ENCODE results near the gene PAPOLB.
"Not testable (repeated sequence)": the region's sequence is repeated elsewhere in the genome, so short reads cannot be mapped to it uniquely, and the experiment has no call there.

Gene PAPOLB

GRCh38 chr7:4861673-4862072 lies at the start of gene PAPOLB:
Gene PAPOLB, minus strand, starts transcription at chr7:4862030. Its CDS starts 220 bp downstream, at chr7:4861810.
- no peak for DNase-seq

DNA sequence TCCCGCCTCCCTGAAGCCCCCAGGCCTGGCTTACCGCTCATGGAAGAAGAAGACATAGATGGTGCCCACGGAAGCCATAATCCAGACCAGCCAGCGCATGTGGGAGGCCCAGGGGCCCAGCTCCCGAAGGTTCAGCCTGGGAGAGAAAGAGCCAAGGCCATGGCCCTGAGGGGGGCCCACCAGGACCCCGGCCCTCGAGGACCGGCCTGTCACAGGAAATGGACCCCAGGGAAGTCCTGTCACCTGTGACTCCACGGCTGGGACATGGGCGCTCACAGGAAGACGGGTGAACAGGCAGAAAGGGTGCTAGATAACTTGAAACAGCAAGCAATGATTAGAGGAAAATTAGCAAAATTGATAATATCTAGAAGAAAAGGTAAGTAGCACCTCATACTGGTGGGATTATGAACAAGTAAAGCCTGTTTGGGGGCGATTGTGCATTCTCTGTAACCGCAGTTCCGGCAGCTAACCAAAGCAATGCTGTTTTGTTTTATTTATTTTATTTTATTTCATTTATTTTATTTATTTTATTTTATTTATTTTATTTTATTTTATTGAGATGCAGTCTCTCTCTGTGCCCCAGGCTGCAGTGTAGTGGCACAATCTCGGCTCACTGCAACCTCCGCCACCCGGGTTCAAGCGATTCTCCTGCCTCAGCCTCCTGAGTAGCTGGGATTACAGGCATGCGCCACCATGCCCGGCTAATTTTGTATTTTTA lies 49.4 kb upstream of the PAPOLB start:
- DNase-seq, result no peak

DNA sequence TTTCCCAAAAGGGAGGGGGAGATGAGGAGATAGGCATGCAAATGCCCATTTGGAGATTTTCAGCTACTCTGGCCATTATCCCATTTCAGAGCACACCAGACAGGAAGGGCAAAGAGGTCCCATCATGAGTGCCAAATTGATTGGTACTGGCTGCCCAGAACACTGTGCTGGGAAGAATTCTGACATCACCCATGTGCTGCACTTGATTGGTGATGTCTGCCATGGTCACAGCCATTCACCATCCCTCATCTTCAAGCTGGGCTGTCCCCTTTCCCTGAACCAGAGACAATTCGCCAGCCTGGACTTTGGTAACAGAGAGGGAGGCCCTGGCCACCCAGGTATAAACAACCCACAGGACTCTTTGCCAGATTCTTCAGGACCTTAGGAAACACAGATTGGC lies 44.9 kb upstream of the PAPOLB start:
- no peak for DNase-seq

DNA sequence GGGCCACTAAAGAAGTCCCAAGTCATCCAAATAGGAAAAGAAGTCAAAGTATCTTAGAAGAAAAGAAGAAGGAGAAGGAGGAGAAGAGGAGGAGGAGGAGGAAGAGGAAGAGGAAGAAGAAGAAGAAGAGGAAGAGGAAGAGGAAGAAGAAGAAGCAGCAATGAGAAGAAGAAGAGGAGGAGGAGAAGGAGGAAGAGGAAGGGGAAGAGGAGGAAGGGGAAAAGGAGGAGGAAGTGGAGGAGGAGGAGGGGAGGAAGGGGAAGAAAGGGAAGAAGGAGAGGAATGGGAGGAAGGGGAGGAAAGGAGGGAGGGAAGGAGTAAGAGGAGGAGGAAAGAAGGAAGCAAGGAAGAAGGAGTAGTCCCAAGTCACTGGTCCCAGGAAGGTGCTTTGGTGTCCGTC lies 43.3 kb upstream of the PAPOLB start:
- DNase-seq, result no peak

DNA sequence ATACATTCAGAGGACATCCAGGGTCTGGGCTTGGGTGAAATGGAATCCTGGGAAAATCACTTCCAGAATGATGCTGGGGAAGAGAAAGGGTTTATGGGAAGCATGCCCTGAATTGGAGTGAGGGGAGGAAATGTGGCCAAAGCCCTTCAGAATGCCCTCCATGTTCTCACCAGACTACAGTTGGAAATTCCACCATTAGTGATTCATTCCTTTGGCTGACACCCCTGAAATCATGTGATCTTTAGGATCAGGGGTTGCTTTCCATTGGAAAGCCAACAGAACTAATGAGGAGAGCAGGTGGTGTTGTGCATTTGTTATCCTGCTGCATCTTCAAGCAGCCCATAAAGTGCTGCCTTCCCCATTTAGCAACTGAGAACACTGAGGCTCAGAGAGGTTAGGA lies 42.5 kb upstream of the PAPOLB start:
- no peak for DNase-seq

DNA sequence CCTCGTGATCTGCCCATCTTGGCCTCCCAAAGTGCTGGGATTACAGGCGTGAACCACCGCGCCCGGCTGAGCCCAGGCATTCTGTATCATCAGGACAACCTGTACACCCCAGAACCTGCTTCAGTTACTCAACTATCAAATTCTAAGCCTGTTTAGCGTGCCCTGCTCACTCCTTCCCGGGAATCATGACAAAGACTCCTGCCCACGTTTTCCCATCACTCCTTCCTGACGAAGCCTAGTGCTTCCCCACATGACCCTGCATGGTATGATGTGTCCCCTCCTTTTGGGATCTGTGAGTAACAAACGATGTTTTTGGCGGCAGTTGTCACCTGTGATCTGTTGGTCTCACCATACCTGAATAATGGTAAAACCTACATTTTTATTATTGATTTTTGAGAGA lies 33.9 kb upstream of the PAPOLB start:
- no peak for DNase-seq

DNA sequence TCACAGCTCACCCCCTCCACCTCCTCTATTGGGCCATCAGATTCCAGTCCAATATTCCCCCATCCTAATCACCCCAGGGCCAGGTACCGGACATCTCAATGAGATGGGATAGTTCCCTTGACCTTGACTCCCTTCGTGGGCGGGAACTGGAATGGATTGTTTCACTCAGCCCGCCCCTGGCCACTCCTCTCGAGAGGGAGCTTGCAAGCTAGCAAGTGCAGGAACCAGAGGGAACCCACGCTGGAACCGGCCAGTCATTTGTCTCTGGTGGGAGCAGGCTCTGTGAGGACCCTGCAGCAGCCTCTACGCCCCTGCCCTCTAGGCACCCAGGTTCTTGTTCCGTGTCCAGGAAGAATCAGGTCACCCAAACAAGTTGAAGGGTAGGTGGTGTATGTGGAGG lies 32.7 kb upstream of the PAPOLB start:
- DNase-seq, result no peak

DNA sequence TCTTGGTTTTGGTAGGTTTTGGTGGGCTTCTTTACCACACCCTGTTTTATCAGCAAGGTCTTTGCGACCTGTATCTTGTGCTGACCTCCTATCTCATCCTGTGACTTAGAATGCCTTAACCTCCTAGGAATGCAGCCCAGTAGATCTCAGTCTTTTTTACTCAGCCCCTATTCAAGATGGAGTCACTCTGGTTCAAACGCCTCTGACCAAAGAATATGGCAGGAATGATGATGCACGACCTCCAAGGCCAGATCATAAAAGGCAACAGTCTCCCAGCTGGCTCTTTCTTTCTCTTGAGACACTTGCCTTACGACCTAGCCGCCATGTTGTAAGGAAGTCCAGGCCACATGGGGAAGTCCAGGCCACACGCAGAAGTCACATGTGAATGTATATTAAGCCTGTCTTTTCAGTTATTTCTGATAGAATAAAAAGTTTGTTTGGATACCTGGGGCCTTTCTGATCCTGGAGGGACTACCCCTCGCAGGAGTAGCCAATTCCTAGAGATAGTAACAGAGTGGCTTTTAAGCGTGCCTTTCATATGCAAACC lies 32.2 kb upstream of the PAPOLB start:
- DNase-seq, result no peak

GRCh38 chr7:4893188-4893587 lies 31.4 kb upstream of the PAPOLB start:
- not testable (repeated sequence) for DNase-seq

GRCh38 chr7:4891522-4891921 lies 29.7 kb upstream of the PAPOLB start:
- DNase-seq, result not testable (repeated sequence)

- DNase-seq, result no peak
Observed at GRCh38 chr7:4889682-4890081, 27.9 kb upstream of the PAPOLB start.

GRCh38 chr7:4888161-4888560 lies 26.3 kb upstream of the PAPOLB start:
- DNase-seq, result no peak

- no peak for DNase-seq
Observed at GRCh38 chr7:4886671-4887070, 24.8 kb upstream of the PAPOLB start.

DNA sequence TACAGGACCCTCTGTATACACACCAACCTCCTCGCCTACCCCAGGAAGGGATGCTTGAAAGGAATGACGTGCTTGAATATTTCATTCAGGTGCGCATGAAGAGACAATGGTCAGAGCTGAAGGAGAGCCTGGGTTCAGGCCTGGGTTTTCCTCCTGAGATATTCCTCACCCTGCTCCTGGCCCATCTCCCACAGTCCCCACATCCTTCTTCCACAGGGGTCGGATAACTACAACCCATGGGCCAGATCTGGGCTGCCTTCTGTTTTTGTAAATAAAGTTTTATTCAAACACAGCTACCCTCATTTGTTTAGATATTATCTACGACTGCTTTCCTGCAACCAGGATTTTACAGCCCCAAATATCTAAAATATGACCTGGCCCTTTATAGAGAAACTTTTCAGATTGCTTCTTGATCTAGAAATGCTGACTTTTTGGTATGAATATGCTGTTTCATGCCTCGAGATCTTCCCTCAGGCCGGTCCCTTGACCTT lies 23.5 kb upstream of the PAPOLB start:
- DNase-seq, result no peak

- DNase-seq, result no peak
Observed at GRCh38 chr7:4884164-4884563, 22.3 kb upstream of the PAPOLB start.

DNA sequence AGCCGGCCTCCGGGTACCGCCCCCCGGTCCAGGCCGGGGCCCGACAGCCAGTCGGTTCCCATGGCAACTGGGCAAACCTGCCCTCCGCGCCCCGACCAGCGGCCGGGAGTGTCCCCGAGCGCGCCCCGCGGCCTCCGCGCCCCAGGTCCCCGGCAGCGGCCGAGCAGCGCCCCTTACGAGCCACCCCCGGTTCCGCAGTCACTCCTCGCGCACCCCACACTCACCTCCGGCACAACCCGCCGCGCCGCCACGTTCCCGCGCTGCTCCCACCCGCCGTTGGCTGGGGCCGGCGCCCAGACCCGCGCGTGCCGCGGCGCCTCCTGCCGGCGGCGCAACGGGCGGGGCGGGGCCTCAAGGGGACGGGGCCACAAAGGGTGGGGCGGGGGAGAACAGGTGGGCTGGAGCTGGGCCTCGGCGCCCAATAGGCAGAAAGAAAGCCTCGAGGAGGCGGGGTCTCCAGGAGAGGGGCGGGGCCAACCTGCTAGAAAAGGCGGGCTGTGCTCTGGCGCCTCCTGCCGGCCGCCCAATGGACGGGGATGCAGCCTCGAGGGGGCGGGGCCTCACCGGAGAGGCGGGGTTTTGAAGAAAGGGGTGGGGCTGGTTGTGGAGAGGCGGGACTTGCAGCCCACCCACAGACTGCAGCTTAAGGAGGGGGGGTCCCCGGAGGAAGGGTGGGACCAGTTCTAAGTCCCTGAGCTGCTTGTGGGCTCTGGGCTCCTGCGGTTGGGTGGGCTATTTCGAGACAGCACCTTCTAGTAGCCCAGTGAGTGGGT lies 21.7 kb upstream of the PAPOLB start, which contains the start of gene RADIL:
Gene RADIL, minus strand, starts transcription at position 345 of the 773 bp plus-strand sequence. CDS start 5,577 bp downstream, outside the sequence.
- DNase-seq, result peak; percentile 87

DNA sequence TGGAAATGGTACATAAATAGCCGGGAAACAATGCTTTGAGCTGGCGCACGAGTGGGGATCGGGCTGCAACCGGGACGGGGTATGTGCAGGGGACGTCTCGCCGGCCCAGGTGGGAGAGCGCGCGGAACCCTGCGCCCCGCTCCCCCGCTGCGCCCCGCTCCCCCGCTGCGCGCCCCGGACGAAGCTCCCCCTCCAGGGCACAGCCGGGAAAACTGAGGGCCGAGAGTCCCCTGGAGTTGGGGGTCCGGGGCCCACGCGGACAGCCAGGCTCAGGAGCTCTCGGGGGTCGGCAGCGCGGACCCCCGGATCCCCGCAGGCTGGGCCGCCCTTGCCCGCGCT lies 21.2 kb upstream of the PAPOLB start:
- DNase-seq, result no peak

DNA sequence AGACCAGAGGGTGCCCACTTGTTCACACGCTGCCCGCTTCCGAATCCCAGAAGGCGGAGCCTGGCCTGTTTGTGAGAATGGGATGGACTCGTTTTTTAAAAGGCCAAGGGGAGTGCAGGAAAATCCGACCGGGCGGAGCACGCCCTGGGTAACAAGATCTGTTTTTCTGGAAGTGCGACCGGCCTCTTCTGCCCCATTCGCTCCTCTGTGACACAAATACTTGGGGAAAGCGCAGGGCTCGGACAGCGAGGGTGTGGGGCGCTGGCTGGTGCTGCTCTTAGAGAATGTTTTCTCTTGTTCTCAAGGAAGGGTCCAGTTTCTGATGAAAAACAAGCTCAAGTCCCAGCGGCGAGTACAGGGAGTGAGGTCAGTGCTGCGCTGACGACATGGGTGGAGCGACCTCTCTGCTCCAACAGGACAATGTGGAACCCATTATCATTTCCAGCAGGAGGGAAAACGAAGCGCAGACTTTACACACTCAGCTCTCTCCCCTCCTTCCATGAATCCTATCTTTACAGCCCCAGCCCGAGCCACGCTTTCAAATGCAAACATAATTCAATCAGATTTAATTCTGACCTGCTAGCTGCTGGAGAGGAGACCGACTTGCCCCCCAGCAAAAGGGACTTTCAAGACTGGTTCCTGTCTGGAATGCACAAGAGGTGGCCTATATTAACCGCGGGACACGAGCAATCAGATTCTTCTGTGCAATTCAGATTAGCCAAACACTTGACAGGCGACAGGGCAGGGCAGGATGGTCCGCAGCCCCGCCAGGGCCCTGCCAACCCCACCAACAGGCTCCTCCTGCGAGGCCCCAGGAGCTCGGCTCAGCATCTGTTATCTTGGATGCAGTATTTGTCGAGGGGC lies 20.6 kb upstream of the PAPOLB start:
- no peak for DNase-seq

DNA sequence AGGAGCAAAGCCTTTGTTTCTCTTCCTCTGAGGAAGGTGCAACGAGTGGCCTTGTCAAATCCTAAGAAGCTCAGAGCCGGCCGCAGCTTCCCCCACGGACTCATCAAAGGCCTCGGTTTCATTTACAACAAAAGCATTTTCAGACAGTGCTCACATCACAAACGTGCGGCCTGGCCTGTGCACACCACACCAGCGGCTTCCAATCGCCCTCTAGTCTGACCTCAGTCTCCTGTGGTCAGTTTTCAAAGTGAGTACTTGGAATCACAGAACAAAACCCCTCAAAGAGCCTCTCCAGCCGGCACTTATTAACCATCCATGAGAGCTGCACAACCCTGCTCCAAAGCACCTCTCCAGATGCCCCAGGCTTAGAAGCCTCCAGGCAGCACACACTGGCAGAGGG lies 18.4 kb upstream of the PAPOLB start:
- no peak for DNase-seq

GRCh38 chr7:4879396-4880081 lies 17.7 kb upstream of the PAPOLB start:
- no peak for DNase-seq

DNA sequence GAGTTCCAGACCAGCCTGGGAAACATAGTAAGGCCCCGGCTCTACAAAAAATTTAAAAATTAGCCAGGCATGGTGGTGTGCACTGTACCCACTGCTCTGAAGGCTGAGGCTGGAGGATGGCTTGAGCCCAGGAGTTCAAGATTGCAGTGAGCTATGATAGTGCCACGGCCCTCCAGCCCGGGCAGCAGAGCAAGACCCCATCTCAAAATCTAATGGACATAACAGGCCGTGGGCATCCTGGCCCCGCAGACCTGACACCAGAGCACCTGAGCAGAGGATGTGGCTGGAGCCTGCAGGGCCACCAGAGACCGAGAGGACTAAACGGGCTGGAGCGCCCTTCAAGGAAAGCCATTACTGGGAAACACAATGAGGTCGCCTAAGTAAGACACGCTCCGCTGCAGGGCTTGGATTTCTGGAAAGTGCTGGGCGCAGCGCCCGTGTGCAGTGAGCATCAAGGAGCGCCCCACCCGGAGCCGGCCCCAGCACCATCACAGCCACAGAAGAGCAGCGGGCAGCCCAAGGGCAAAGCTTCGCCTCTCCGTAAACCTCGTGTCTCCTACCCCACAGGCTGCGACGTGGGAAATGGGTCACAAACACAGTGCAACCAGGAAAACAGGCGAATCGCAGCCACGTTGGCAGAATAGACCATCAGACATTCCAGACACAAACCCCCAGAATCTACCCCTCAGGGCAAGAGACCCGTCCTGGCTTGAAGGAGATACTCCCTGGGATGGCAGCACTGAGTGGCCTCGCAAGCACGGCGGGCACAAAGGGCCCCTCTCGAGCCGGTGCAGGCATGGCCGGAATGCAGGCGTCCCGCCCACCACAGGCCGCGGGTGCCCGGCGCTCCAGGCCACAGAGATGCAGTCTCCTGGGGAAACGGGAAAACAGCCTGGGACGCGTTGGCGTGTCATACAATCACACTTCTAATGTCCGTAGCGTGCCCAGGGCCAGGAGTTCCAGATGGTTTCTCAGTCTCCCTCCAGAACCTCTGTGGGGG lies 16.8 kb upstream of the PAPOLB start:
- no peak for DNase-seq

All from NCI-H446 treated with DMSO at 0.1 percent for 48 hours (cell line).